Measurements from ENCODE around the gene HEPACAM. TPM values are rescaled to one million over a fixed set of nuclear protein-coding genes. Genes with fewer than 3 reads are reported as not detected.

Gene HEPACAM
- total RNA-seq, 2 donors from 2014 or later = 4.6 to 5.4 TPM

DNA sequence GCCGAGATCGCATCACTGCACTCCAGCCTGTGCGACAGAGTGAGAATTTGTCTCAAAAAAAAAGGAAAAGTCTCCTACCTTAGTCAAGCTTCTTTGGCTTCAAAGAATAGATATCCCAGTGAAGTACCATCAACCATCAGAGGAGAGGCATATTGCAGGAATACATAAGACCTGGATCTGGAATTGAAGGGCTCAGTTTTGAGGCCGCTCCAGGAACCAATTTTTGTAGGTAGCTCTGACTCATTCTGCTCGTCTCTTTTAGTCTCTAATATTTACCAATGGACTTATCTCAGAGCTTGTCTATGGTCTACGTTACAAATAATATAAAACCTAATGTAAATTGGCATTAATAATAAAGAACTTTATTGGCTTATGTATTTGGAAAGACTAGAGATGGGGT is 10.0 kb upstream of the HEPACAM start:
- intact Hi-C loops (cut with DNase I) = no loop called here
- DNase-seq (no peak), ATAC-seq (no peak)

DNA sequence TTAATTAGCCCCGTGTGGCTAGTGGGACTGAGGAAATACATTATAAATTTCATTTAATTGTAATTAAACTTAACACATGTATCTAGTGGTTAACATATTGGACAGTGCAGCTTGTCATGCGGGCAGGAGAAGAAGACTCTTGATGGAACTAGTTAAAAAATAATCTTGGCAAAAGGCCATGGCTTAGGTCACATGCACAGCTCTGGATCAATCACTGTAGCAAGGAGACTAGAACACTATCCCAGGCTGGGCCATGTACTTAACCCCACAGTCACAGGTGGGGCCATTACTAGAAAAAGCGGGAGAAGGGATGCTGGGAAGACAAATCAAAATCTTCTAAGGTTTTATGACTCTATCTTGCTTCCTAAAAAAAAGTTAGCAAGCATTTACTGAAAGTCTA is 8.7 kb upstream of the HEPACAM start:
- intact Hi-C loops (cut with DNase I) = no loop called here
- ATAC-seq (no peak), DNase-seq (no peak)

DNA sequence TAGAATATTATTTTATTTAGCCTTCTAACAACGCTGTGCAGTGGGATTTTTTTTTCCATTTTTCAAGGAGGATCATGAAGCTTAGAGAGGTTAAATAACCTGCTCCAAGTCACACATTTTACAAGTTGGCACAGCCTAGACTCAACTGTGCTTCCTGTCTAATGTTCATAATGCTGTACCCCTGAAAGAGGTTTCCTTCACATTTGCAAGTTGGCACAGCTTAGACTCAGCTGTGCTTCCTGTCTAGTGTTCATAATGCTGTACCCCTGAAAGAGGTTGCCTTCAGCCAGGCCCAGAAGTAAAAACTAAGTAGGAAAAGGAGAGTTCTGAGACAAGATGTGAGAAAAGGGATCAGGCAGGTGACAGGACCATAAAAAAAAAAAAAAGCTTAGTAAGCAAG is 7.9 kb upstream of the HEPACAM start:
- DNase-seq = no peak
- intact Hi-C loops (cut with DNase I) = no loop called here
- ATAC-seq = no peak

DNA sequence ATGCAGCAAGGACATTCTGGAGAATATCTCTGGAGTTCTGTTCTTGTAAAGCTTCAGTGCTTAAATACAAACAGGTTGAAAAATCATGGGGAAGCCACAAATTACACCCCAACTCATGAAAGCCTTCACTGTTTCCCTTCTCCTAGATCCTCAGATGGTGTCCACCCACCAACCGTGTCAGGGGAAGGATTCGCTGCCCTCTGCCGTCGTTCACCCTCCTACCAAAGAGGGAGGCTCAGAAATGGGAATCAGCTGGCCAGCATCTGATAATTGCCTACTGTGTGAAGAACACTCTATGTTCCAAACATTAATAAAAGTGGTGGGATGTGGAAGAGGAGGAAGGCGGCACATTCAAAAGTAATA is 7.4 kb upstream of the HEPACAM start:
- DNase-seq = no peak
- ATAC-seq = no peak
- intact Hi-C loops (cut with DNase I) = no loop called here

DNA sequence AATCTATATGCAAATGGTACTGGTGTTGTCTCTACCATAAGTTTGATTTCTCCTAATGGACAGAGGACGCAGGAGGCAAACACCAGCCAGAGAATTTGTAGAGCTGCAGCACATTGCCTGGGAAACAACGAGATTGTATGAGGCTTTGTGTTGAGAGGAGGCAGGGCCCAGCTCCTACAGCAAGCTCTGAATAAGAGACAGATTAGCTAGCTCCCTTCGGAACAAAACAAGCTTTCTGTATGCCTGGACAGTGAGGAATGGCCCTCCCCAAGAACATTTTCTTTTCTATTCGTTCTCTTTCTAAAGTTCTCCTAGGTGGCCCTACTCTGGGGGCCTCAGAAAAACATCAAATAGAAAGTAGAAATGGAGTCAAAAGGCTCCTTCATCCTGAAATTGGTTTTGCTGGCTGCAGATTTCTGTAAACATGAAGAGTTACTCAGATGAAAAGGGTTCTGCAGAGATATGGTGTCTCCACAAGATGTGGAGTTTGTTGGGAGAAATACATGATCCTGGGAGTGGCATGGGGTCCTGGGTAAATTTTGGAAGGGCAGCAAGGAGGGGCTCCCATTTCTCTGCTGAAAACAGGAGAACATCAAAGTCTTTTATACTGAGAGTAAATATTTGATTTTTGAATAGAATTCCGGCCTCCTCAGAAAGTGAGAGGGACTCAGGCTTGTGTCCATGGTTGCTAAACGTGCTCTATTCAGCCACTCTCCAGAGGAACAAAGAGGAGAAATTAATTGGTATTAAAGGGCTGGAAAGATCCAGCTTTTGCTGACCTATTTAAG is 6.8 kb upstream of the HEPACAM start:
- intact Hi-C loops (cut with DNase I) = no loop called here
- no peak for ATAC-seq
- no peak for DNase-seq

DNA sequence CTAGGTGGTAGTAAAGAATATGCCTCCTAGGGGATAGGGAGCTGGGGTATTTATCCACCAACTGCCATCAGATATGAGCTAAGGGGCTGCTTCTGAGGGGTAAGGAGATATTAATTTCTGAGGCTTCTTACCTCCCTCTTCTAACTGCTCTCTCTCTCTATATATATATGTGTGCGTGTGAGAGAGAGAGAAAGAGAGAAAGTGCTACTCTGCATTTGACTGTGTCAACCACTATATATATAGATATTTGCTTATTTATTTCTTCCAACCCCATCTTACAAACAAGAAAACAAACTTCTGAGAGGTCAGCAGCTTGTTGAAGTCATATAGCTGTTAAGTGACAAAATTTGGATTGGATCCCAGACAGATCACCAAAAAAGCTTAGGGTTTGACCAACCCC is 5.9 kb upstream of the HEPACAM start:
- DNase-seq (no peak), ATAC-seq (no peak)
- intact Hi-C loops (cut with DNase I) = no loop called here

GRCh38 chr11:124938970-124939369 is 3.1 kb upstream of the HEPACAM start:
- ATAC-seq (no peak), DNase-seq (no peak)
- intact Hi-C loops (cut with DNase I) = no loop called here

GRCh38 chr11:124938206-124938765 is 2.4 kb upstream of the HEPACAM start:
- DNase-seq = no peak
- intact Hi-C loops (cut with DNase I) = no loop called here
- no peak for ATAC-seq

GRCh38 chr11:124937336-124937935 is 1.6 kb upstream of the HEPACAM start:
- DNase-seq (no peak), ATAC-seq (no peak)
- intact Hi-C loops (cut with DNase I) = no loop called here

GRCh38 chr11:124934862-124935547 is 842 bp downstream of the HEPACAM start:
- ATAC-seq (peak; percentile 41 to 89), DNase-seq (no peak)
- intact Hi-C loops (cut with DNase I) = no loop called here

DNA sequence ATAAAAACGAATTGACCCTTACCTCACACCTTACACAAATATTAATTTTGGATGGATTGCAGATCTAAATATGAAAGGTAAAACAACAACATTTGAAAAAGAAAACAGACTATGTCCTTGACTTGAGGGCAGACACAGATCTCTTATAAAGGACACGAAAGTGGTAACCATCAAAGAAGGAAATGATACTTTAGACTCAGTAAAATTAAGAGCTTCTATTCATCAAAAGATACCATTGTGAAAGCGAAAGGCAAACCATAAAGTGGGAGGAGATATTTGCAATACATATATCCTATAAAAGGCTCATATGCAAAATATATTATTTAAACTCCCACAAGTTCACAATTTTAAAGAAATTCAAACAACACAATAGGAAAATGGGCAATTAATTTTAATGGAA is 5.0 kb downstream of the HEPACAM start:
- intact Hi-C loops (cut with DNase I) = no loop called here
- ATAC-seq = no peak
- no peak for DNase-seq

- DNase-seq (no peak), ATAC-seq (peak in 1 of 2 donors; percentile 83)
- intact Hi-C loops (cut with DNase I) = no loop called here
Observed at GRCh38 chr11:124928942-124929665, 6.7 kb downstream of the HEPACAM start.

- no peak for ATAC-seq
- intact Hi-C loops (cut with DNase I) = no loop called here
Observed at GRCh38 chr11:124923296-124923695, 12.6 kb downstream of the HEPACAM start.

DNA sequence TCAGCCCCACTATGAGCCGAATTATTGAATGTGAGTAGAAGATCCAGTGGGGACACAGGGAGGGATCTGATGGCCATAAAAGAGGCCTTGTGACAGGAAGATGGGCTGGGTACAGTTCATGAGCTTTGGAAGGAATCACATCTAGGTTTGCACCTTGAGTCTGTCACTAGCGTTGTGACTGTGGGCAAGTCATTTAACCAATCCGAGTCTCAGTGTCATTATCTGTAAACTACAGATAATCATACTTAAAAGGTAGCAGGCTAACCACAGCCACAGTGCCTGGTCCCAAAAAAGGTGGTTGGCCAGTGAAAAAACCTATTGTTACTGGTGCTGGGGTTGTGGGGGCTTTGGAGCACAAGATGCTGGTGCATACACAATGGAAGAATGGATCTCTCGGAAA is 13.0 kb downstream of the HEPACAM start:
- intact Hi-C loops (cut with DNase I) = no loop called here
- no peak for DNase-seq

More at GRCh38 chr11:124923296-124923695, 12.6 kb downstream of the HEPACAM start:
- no peak for DNase-seq

GRCh38 chr11:124920870-124921609 is 14.8 kb downstream of the HEPACAM start:
- peak; percentile 79 to 86 for ATAC-seq
- intact Hi-C loops (cut with DNase I) = no loop called here
- DNase-seq = peak; percentile 89

More for the DNA sequence above, 13.0 kb downstream of the HEPACAM start:
- ATAC-seq = no peak

DNA sequence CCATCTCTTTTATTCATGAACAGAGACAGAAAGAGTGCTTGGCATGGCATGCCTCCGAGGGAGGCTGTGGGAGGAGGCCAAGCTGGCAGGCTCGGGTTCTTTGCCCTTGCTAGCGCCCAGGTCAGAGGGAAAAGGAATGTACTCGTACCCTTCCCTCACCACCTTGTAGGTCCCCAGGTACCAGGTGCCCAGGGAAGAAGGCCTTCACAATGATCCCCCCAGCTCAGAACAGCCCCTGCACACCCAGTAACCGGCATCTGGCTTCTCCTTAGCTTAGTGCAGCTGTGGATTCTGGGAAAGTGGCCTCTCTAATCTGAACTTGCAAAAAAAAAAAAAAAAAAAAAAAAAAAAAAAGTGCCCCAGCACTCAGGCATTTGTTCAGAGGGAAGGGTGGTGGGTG is 15.5 kb downstream of the HEPACAM start:
- intact Hi-C loops (cut with DNase I) = no loop called here
- ATAC-seq (no peak), DNase-seq (no peak)

DNA sequence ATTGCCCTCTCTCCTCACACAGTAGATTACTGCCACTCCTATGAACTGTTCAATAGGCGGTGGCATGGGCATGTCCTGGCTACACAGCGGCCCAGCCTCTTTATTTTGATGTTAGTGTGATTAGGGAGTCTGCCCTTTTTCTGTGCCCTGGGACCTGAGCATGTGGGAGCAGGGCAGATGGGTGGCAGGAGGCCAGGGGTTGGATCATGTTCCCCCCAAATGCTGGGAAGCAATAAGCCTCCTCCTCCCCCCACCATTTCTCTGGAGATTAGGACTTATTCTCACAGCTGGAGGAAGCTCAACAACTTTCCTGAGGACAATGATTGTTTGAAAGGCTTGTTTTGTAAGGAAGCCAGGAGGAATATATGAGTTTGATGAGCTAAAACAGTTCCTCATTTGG is 15.9 kb downstream of the HEPACAM start:
- intact Hi-C loops (cut with DNase I) = no loop called here

GRCh38 chr11:124918950-124919349 is 16.9 kb downstream of the HEPACAM start, which contains the start of gene HEPN1:
Gene HEPN1, plus strand, starts transcription at chr11:124919250.
- DNase-seq (no peak), ATAC-seq (no peak)
- intact Hi-C loops (cut with DNase I) = no loop called here

More for the DNA sequence above, 15.9 kb downstream of the HEPACAM start:
- ATAC-seq (no peak), DNase-seq (no peak)

All from left cardiac atrium (tissue), 4 donors.